SK-N-SH treated with all-trans-retinoic acid at 6 μM for 48 hours (cell line): ENCODE data around the gene CD19.

Experiments used
- ARNTL ChIP-seq: fragments of 450-650 bp; formaldehyde crosslinking; IDR thresholded peaks from 2 replicates; pipeline ENCODE4 v1.5.0; 2020; ENCODE audit warnings: low read depth, mild to moderate bottlenecking, moderate library complexity, borderline replicate concordance
- GLIS3 ChIP-seq: fragments of 250-450 bp; sonication (Bioruptor Pico); IDR thresholded peaks from 2 replicates; pipeline ENCODE4 v1.5.0; 2020; ENCODE audit warnings: mild to moderate bottlenecking, moderate library complexity
- ZNF565 ChIP-seq: fragments of 450-650 bp; formaldehyde crosslinking; conservative IDR thresholded peaks from 2 replicates; pipeline ENCODE4 v1.5.0; 2020; ENCODE audit warnings: low read depth, mild to moderate bottlenecking, moderate library complexity

DNA sequence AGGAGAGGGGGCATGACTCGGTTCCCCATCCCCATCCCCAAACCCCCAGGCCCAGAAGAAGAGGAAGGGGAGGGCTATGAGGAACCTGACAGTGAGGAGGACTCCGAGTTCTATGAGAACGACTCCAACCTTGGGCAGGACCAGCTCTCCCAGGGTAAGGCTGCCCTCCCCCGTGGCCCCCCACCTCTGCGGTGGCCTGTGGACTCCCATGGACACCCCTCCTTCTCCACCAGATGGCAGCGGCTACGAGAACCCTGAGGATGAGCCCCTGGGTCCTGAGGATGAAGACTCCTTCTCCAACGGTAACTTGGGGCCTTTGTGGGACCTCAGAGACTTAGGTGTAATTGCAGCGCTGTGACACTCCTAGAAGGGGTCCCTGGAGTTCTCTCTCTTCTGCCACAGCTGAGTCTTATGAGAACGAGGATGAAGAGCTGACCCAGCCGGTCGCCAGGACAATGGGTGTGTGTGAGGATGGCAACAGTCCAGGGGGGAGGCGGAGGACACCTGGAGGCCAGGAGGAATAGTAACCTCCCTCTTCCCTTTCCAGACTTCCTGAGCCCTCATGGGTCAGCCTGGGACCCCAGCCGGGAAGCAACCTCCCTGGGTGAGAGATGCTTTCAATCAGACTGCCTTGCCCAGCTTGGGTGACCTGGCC is 5.6 kb downstream of the CD19 start:
- no peak for TF ChIP-seq ZNF565 (CRISPR knock-in tag)
- TF ChIP-seq GLIS3 (CRISPR knock-in tag) = no peak
- no peak for TF ChIP-seq ARNTL
